HG02970 (cell line): ENCODE measurements around the gene TMEM163.
"Not testable (repeated sequence)": the region's sequence is repeated elsewhere in the genome, so short reads cannot be mapped to it uniquely, and the experiment has no call there.

Experiments used
- ATAC-seq: cut with Tn5 transposase; IDR thresholded peaks from one replicate; pipeline ENCODE4 v1.9.1; 2021; ENCODE audit warnings: mild to moderate bottlenecking, moderate library complexity, moderate number of reproducible peaks; ENCODE audit not compliant: unreplicated experiment, low FRiP score

TMEM163 gene

GRCh38 chr2:134550566-134551164, 168.1 kb downstream of the TMEM163 start:
- no peak for ATAC-seq

- ATAC-seq: no peak
Observed at GRCh38 chr2:134549104-134549503, 169.7 kb downstream of the TMEM163 start.

- no peak for ATAC-seq
Observed at GRCh38 chr2:134540990-134541389, 177.8 kb downstream of the TMEM163 start.

- no peak for ATAC-seq
Observed at GRCh38 chr2:134539981-134540380, 178.8 kb downstream of the TMEM163 start.

GRCh38 chr2:134537702-134538101, 181.1 kb downstream of the TMEM163 start:
- ATAC-seq: no peak

GRCh38 chr2:134537121-134537520, 181.7 kb downstream of the TMEM163 start:
- ATAC-seq: no peak

GRCh38 chr2:134536296-134536695, 182.5 kb downstream of the TMEM163 start:
- no peak for ATAC-seq

- no peak for ATAC-seq
Observed at GRCh38 chr2:134532537-134532936, 186.3 kb downstream of the TMEM163 start.

- ATAC-seq: no peak
Observed at GRCh38 chr2:134527381-134527780, 191.4 kb downstream of the TMEM163 start.

GRCh38 chr2:134522496-134523455, 196.0 kb downstream of the TMEM163 start:
- ATAC-seq: no peak

GRCh38 chr2:134518101-134518500, 200.7 kb downstream of the TMEM163 start:
- ATAC-seq: no peak

GRCh38 chr2:134515137-134515536, 203.7 kb downstream of the TMEM163 start:
- ATAC-seq: no peak

GRCh38 chr2:134513465-134513804, 205.4 kb downstream of the TMEM163 start:
- no peak for ATAC-seq

- ATAC-seq: no peak
Observed at GRCh38 chr2:134512734-134513464, 205.9 kb downstream of the TMEM163 start.

- ATAC-seq: no peak
Observed at GRCh38 chr2:134508391-134508790, 210.4 kb downstream of the TMEM163 start.

GRCh38 chr2:134507697-134508096, 211.1 kb downstream of the TMEM163 start:
- ATAC-seq: no peak

- ATAC-seq: not testable (repeated sequence)
Observed at GRCh38 chr2:134507159-134507558, 211.6 kb downstream of the TMEM163 start.

GRCh38 chr2:134505446-134505845, 213.4 kb downstream of the TMEM163 start:
- no peak for ATAC-seq

- ATAC-seq: no peak
Observed at GRCh38 chr2:134504586-134505336, 214.0 kb downstream of the TMEM163 start.

GRCh38 chr2:134502104-134502503, 216.7 kb downstream of the TMEM163 start:
- no peak for ATAC-seq
